ENCODE measurements around the gene LHFPL3.
"Not testable (repeated sequence)": the region's sequence is repeated elsewhere in the genome, so short reads cannot be mapped to it uniquely, and the experiment has no call there.

DNA sequence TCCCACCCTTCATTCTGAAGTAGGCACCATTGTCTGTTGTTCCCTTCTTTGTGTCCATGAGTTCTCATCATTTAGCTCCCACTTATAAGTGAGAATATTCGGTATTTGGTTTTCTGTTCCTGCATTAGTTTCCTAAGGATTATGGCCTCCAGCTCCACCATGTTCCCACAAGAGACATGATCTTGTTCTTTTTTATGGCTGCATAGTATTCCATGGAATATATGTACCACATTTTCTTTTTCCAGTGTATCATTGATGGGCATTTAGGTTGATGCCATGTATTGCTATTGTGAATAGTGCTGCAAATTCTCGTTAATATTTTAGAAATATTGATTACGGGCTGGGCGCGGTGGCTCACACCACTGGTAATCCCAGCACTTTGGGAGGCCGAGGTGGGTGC is 609.1 kb downstream of the LHFPL3 start:
- TF ChIP-seq HMGA2 (CRISPR knock-in tag; IDR thresholded peaks at IDR 0.05); ZNF121 (CRISPR knock-in tag; IDR thresholded peaks at IDR 0.05); JUN (CRISPR knock-in tag; IDR thresholded peaks at IDR 0.05); NFYB (CRISPR knock-in tag; conservative IDR thresholded peaks at IDR 0.05; ENCODE audit: low read depth): not testable (repeated sequence)
- TF ChIP-seq, protein P1, sequence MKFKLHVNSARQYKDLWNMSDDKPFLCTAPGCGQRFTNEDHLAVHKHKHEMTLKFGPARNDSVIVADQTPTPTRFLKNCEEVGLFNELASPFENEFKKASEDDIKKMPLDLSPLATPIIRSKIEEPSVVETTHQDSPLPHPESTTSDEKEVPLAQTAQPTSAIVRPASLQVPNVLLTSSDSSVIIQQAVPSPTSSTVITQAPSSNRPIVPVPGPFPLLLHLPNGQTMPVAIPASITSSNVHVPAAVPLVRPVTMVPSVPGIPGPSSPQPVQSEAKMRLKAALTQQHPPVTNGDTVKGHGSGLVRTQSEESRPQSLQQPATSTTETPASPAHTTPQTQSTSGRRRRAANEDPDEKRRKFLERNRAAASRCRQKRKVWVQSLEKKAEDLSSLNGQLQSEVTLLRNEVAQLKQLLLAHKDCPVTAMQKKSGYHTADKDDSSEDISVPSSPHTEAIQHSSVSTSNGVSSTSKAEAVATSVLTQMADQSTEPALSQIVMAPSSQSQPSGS (CRISPR knock-in tag; IDR thresholded peaks at IDR 0.05; ENCODE audit: borderline replicate concordance, low read depth): not testable (repeated sequence)
- TF ChIP-seq, protein P2, sequence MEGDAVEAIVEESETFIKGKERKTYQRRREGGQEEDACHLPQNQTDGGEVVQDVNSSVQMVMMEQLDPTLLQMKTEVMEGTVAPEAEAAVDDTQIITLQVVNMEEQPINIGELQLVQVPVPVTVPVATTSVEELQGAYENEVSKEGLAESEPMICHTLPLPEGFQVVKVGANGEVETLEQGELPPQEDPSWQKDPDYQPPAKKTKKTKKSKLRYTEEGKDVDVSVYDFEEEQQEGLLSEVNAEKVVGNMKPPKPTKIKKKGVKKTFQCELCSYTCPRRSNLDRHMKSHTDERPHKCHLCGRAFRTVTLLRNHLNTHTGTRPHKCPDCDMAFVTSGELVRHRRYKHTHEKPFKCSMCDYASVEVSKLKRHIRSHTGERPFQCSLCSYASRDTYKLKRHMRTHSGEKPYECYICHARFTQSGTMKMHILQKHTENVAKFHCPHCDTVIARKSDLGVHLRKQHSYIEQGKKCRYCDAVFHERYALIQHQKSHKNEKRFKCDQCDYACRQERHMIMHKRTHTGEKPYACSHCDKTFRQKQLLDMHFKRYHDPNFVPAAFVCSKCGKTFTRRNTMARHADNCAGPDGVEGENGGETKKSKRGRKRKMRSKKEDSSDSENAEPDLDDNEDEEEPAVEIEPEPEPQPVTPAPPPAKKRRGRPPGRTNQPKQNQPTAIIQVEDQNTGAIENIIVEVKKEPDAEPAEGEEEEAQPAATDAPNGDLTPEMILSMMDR (IDR thresholded peaks at IDR 0.05): not testable (repeated sequence)
- TF ChIP-seq, protein P3, sequence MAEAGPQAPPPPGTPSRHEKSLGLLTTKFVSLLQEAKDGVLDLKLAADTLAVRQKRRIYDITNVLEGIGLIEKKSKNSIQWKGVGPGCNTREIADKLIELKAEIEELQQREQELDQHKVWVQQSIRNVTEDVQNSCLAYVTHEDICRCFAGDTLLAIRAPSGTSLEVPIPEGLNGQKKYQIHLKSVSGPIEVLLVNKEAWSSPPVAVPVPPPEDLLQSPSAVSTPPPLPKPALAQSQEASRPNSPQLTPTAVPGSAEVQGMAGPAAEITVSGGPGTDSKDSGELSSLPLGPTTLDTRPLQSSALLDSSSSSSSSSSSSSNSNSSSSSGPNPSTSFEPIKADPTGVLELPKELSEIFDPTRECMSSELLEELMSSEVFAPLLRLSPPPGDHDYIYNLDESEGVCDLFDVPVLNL (CRISPR knock-in tag; IDR thresholded peaks at IDR 0.05; ENCODE audit: borderline replicate concordance, low read depth): not testable (repeated sequence)
- TF ChIP-seq, protein P4, sequence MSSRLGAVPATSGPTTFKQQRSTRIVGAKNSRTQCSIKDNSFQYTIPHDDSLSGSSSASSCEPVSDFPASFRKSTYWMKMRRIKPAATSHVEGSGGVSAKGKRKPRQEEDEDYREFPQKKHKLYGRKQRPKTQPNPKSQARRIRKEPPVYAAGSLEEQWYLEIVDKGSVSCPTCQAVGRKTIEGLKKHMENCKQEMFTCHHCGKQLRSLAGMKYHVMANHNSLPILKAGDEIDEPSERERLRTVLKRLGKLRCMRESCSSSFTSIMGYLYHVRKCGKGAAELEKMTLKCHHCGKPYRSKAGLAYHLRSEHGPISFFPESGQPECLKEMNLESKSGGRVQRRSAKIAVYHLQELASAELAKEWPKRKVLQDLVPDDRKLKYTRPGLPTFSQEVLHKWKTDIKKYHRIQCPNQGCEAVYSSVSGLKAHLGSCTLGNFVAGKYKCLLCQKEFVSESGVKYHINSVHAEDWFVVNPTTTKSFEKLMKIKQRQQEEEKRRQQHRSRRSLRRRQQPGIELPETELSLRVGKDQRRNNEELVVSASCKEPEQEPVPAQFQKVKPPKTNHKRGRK (CRISPR knock-in tag; IDR thresholded peaks at IDR 0.05; ENCODE audit: borderline replicate concordance): not testable (repeated sequence)
- TF ChIP-seq, protein P5, sequence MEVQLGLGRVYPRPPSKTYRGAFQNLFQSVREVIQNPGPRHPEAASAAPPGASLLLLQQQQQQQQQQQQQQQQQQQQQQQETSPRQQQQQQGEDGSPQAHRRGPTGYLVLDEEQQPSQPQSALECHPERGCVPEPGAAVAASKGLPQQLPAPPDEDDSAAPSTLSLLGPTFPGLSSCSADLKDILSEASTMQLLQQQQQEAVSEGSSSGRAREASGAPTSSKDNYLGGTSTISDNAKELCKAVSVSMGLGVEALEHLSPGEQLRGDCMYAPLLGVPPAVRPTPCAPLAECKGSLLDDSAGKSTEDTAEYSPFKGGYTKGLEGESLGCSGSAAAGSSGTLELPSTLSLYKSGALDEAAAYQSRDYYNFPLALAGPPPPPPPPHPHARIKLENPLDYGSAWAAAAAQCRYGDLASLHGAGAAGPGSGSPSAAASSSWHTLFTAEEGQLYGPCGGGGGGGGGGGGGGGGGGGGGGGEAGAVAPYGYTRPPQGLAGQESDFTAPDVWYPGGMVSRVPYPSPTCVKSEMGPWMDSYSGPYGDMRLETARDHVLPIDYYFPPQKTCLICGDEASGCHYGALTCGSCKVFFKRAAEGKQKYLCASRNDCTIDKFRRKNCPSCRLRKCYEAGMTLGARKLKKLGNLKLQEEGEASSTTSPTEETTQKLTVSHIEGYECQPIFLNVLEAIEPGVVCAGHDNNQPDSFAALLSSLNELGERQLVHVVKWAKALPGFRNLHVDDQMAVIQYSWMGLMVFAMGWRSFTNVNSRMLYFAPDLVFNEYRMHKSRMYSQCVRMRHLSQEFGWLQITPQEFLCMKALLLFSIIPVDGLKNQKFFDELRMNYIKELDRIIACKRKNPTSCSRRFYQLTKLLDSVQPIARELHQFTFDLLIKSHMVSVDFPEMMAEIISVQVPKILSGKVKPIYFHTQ (CRISPR knock-in tag; IDR thresholded peaks at IDR 0.05): not testable (repeated sequence)
- TF ChIP-seq, protein P6, sequence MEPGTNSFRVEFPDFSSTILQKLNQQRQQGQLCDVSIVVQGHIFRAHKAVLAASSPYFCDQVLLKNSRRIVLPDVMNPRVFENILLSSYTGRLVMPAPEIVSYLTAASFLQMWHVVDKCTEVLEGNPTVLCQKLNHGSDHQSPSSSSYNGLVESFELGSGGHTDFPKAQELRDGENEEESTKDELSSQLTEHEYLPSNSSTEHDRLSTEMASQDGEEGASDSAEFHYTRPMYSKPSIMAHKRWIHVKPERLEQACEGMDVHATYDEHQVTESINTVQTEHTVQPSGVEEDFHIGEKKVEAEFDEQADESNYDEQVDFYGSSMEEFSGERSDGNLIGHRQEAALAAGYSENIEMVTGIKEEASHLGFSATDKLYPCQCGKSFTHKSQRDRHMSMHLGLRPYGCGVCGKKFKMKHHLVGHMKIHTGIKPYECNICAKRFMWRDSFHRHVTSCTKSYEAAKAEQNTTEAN (CRISPR knock-in tag; IDR thresholded peaks at IDR 0.05): not testable (repeated sequence)

All from WTC11 (cell line).